Brain microvascular endothelial cell (primary cell): ENCODE results near the gene PTMS.
"Not testable (repeated sequence)": the region's sequence is repeated elsewhere in the genome, so short reads cannot be mapped to it uniquely, and the experiment has no call there.

ENCODE experiments used
- DNase-seq: peaks from one replicate; pipeline ENCODE4 v3.0.0-alpha.2; 2020
- H3K27ac ChIP-seq: fragments of 250-450 bp; sonication (Bioruptor Pico); 2 replicates; pipeline ENCODE4 v1.5.1; 2020; ENCODE audit warnings: mild to moderate bottlenecking, moderate library complexity
- H3K27me3 ChIP-seq: fragments of 250-450 bp; sonication (Bioruptor Pico); replicated peaks from 2 replicates; pipeline ENCODE4 v1.5.1; 2020; ENCODE audit warnings: mild to moderate bottlenecking
- H3K36me3 ChIP-seq: fragments of 250-450 bp; sonication (Bioruptor Pico); replicated peaks from 2 replicates; pipeline ENCODE4 v1.5.1; 2020; ENCODE audit warnings: mild to moderate bottlenecking
- H3K4me3 ChIP-seq: 2 replicates; pipeline ENCODE4 v1.5.1; 2011; ENCODE audit warnings: low read depth, mild to moderate bottlenecking, control low read depth, low read length, moderate library complexity
- in situ Hi-C: cut with HindIII; loops from 2 replicates; pipeline ENCODE4 v1.10.0; 2017; ENCODE audit warnings: low sequenced_read_pairs, low pct_ligation_motif_present
- TF ChIP-seq, protein P1 (sequence below): IDR thresholded peaks from 2 replicates; pipeline ENCODE4 v1.5.1; 2011; ENCODE audit warnings: low read depth, mild to moderate bottlenecking, moderate library complexity, low read length, control low read depth, inconsistent platforms; ENCODE audit errors: missing control alignments

The PTMS gene

DNA sequence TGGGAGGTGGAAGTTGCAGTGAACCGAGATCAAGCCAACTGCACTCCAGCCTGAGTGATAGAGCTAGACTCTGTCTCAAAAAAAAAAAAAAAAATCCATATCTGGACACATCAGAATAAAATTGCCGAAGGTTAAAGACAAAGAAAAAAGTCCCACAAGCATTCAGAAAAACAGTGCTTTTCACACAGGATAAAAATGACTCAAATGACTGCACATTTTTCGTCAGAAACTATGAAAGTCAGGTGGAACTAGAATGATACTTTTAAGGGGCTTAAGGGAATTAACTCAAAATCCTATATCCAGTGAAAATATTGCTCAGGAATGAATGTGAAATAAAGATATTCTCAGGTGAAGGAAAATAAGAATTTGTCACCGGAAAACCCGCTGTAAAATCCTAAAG, 29.4 kb upstream of the PTMS start:
- H3K27me3 ChIP-seq: no peaks in the 10 kb centered on the region
- no peak overlapping the region for H3K4me3 ChIP-seq
- in situ Hi-C loops: no loop called here
- TF ChIP-seq, protein P1, sequence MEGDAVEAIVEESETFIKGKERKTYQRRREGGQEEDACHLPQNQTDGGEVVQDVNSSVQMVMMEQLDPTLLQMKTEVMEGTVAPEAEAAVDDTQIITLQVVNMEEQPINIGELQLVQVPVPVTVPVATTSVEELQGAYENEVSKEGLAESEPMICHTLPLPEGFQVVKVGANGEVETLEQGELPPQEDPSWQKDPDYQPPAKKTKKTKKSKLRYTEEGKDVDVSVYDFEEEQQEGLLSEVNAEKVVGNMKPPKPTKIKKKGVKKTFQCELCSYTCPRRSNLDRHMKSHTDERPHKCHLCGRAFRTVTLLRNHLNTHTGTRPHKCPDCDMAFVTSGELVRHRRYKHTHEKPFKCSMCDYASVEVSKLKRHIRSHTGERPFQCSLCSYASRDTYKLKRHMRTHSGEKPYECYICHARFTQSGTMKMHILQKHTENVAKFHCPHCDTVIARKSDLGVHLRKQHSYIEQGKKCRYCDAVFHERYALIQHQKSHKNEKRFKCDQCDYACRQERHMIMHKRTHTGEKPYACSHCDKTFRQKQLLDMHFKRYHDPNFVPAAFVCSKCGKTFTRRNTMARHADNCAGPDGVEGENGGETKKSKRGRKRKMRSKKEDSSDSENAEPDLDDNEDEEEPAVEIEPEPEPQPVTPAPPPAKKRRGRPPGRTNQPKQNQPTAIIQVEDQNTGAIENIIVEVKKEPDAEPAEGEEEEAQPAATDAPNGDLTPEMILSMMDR: no peak
- H3K36me3 ChIP-seq: peaks cover 3% of the 10 kb centered on the region
- no peak for DNase-seq
- no peak overlapping the region for H3K27ac ChIP-seq

DNA sequence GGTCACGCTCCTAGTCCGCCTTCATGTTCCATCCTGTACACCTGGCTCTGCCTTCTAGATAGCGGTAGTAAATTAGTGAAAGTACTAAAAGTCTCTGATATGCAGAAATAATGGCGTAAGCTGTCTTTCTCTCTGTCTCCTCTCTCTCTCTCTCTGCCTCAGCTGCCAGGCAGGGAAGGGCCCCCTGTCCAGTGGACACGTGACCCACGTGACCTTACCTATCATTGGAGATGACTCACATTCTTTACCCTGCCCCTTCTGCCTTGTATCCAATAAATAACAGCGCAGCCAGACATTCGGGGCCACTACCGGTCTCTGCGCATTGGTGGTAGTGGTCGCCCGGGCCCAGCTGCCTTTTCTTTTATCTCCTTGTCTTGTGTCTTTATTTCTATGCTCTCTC, 24.1 kb upstream of the PTMS start:
- H3K27me3 ChIP-seq, H3K36me3 ChIP-seq, H3K27ac ChIP-seq, in situ Hi-C loops, DNase-seq, H3K4me3 ChIP-seq: not testable (repeated sequence)

DNA sequence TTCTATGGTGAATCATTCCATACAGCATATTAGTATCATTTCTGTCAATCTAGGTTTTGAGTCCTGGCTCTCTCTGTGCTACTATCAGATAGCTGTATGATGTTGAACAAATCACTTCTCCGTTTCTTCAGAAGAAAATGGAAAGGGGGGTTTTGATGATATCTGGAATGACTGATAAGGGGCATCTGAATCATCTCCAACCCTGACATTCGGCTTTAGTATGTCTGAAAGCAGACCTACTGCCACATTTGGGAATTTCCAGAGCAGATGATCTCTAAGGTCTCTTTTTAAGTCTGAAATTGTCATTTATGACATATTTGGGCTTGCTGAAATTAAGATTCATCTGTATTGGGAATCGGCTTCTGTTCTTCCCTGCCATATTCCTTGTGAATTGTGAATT, 23.3 kb upstream of the PTMS start:
- TF ChIP-seq, protein P1: no peak
- in situ Hi-C loops: no loop called here

DNA sequence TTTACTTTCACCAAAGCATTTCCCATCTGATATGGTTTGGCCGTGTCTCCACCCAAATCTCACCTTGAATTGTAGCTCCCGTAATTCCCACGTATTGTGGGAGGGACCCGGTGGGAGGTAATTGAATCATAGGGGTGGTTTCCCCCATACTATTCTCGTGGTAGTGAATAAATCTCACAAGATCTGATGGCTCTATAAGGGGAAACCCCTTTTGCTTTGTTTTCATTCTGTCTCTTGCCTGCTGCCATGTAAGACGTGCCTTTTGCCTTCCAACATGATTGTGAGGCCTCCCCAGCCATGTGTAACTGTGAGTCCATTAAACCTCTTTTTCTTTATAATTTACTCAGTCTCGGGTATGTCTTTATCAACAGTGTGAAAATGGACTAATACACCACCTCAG, 22.9 kb upstream of the PTMS start:
- DNase-seq, in situ Hi-C loops, H3K4me3 ChIP-seq, H3K27me3 ChIP-seq, H3K27ac ChIP-seq: not testable (repeated sequence)
- H3K36me3 ChIP-seq: peaks cover 21% of the 10 kb centered on the region

More for the DNA sequence above, 23.3 kb upstream of the PTMS start:
- no peak for DNase-seq
- no peaks in the 10 kb centered on the region for H3K27me3 ChIP-seq
- no peak overlapping the region for H3K4me3 ChIP-seq
- no peak overlapping the region for H3K27ac ChIP-seq
- peaks cover 16% of the 10 kb centered on the region for H3K36me3 ChIP-seq

DNA sequence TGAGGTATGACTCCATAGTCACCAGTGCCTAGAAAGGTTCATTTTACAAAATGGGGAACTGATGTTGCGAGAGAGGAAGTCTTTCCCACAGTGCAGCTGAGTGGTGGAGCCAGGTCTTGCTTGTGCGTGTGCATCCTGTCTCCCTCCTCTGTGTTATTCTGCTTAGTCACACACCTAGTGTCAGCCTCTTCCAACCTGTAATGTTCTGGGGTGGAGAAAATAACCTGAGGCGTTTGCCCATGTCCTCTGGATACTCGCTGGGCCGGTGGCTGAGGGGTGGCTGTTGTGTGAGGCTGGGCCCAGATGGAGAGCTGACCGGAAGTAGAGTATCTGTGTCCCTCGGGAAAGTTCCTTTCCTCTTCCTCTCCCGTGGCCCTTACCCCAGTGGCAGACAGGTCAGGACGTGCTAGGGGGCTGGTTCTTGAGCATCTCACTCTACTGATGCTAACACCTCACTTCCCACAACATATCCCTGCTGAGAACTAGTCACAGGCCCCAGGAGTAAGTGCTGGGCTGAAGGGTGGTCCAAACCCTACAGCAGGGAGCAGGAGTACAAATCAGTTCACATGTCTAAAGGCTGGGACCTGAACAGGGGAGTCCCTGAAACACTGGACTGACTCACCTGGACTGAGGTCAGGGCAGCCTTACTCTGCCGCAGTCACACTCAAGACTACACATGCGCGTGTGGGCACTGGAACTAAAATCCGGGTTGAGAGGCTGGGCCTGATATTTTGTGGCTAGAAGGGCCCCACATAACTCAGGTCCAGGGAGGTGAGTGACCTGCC, 20.2 kb upstream of the PTMS start:
- TF ChIP-seq, protein P1: no peak
- no peaks in the 10 kb centered on the region for H3K27me3 ChIP-seq
- H3K27ac ChIP-seq: no peak overlapping the region
- no peak overlapping the region for H3K4me3 ChIP-seq
- in situ Hi-C loops: no loop called here
- no peak for DNase-seq
- H3K36me3 ChIP-seq: peaks cover 46% of the 10 kb centered on the region

DNA sequence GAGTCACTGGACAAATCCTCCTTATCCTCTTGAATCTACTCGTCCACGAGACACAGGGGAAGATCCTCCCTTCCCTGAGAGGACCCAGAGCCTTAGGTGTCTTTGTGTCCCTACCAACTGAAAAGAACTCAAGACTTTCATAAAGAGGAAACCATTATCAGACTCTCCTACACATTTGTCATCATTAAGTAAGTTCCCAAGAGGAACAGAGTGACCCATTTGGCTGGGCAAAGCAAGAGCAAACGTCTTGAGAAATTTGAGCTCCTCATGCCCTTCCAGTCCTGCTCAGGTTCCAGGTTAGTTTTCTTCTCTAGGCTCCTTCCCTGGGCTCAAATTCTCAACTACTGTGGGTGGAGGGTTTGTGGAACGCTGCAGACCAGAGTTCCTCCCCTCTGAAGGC, 18.9 kb upstream of the PTMS start:
- Histone ChIP-seq H3K27ac (no peak overlapping the region), H3K27me3 (no peaks in the 10 kb centered on the region), H3K36me3 (peaks cover 55% of the 10 kb centered on the region), H3K4me3 (no peak overlapping the region)
- TF ChIP-seq, protein P1: no peak
- DNase-seq: no peak
- in situ Hi-C loops: no loop called here

DNA sequence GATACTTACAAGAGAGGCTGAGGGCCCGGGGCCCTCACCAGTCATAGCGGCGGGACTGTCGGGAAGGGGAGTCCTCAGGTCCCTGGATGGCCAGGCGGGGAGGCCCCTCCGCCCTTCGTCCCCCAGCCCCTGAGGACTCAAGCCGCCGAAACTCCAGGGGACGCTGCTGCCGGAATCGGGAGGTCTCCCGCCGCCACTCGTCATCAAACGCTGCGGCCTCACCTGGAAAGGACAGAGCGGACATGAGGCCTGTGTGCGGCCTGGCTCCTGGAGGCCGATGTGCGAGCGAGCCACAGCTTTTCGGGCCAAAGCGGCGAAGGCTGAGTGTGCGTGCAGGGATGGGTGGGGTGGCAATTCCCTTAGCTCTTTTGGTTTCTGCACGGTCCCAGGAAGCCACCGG, 17.4 kb upstream of the PTMS start:
- DNase-seq: no peak
- in situ Hi-C loops: no loop called here
- Histone ChIP-seq H3K27me3 (no peaks in the 10 kb centered on the region), H3K36me3 (peaks cover 55% of the 10 kb centered on the region), H3K4me3 (no peak overlapping the region), H3K27ac (no peak overlapping the region)
- TF ChIP-seq, protein P1: no peak
